GM15510 (cell line): ENCODE measurements around the gene AAMP.

ENCODE experiments used
- POLR2A ChIP-seq: IDR thresholded peaks from 3 replicates; pipeline ENCODE4 v1.6.1; 2011; ENCODE audit warnings: borderline replicate concordance; ENCODE audit not compliant: insufficient read length; ENCODE audit errors: extremely low read depth

The AAMP gene

GRCh38 chr2:218256612-218257350, 13.2 kb downstream of the AAMP start:
- TF ChIP-seq POLR2A = peak; percentile 32

GRCh38 chr2:218255446-218255845, 14.5 kb downstream of the AAMP start:
- TF ChIP-seq POLR2A = no peak

GRCh38 chr2:218253232-218253625, 16.7 kb downstream of the AAMP start:
- no peak for TF ChIP-seq POLR2A

- TF ChIP-seq POLR2A = no peak
Measured at GRCh38 chr2:218252509-218253231, 17.3 kb downstream of the AAMP start.

GRCh38 chr2:218249691-218250090, 20.2 kb downstream of the AAMP start:
- TF ChIP-seq POLR2A = no peak

GRCh38 chr2:218245214-218245613, 24.7 kb downstream of the AAMP start:
- no peak for TF ChIP-seq POLR2A

DNA sequence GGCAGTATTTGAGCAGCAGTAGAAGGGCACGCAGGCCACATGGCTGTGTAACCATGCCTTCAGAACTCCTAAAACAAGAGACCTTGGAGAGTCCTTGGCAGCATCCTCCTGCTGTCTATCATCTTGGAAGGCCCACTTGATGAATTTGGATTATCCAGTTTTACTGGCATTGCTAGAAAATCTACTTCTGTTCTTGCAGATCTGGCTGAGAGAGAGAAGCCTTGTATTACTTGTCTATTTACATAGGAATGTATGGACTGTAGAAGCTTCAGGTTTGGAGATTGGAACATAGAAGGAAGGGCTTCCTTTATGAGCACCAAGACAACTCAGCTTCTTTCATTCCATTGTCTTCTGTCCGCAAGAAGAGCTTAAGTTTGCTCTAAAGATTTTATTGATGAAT, 25.3 kb downstream of the AAMP start:
- no peak for TF ChIP-seq POLR2A

DNA sequence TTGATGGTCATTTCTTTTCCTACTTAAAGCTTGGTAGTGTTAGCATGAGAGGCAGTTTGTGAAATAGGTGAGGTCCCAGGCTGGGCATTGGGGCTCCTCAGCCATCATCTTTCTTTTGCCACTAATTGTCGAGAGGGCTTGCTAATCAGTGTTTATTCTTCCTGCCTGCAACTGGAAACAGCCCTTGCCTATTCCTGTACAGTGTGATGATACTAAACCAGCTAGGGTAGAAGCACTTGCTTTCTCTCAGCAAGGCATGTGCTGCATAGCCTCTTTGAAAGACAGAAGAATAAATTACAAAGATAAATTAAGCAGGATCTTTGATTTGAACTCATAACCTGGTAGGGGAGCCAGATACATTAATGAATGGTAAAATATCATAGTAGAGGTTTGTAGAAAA, 25.7 kb downstream of the AAMP start:
- no peak for TF ChIP-seq POLR2A

- TF ChIP-seq POLR2A = no peak
Measured at GRCh38 chr2:218238887-218239286, 31.1 kb downstream of the AAMP start.

DNA sequence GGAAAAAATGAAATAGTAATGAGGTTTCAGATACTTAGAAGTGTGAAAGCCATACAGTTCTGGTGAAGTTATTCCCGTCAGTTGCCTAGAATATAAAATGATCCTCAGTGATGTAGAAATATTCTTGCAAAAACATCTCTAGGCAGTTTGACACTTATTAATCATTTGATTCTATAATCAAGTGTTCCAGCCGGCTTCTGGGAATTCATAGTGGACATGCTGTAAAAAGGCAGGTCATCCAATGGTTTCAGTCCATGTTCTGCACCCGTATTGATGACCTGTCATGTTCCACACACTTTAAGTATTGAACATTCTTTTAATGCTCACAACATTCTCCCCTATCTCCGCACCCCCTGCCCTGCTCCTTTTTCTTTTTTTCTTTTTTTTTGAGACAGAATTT, 33.1 kb downstream of the AAMP start:
- no peak for TF ChIP-seq POLR2A

DNA sequence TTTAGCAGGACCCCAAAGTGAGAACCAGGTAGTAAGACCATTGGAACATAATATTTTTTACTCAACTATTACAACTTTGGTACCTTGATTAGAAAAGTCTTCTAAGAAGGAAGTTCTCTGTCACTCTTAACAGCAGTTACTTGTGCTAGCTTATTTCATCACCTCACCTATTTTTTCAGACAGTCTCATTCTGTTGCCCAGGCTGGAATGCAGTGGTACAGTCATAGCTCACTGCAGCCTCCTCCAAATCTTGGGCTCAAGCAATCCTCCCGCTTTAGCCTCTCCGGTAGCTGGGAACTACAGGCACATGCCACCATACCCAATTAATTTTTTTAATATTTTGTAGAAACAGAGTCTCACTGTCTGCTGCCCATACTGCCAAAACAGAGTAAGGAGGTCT, 34.9 kb downstream of the AAMP start:
- TF ChIP-seq POLR2A = no peak

- TF ChIP-seq POLR2A = no peak
Measured at GRCh38 chr2:218234521-218234920, 35.4 kb downstream of the AAMP start.

DNA sequence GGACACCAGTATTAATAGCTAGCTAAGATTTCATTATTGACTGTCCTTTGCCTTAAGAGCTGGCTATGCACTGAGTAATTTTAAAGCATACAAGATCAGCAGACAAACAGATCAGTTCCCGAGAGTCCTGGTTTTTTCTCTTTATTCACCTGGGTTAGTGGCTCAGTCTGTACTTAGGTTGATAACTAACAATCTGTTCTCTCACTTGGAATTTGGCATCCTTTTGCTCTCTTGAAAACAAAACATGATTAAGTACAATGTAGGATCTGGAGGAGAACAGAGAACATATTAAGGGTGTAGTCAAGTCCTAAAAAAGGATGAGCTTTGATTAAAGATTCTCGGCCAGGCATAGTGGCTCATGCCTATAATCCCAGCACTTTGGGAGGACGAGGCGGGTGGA, 36.4 kb downstream of the AAMP start:
- TF ChIP-seq POLR2A = no peak

DNA sequence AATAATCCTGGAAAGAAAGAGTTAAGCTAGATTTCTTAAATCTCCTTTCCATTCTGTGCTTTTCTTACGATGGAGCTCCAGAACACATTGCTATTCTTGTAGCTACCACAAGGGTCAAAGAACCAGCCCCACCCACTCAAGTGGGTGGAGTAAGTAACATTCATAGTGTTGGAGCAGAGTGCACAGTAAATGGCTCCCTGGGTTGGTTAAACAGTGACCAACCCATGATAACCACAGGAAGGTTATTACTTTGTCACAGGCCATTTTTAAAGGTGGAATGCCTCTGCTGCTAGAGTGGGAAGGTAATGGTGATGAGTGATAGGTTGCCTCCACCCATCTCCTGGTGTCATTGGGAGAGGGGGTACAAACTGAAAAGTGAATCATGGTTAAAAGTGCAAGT, 39.1 kb downstream of the AAMP start:
- TF ChIP-seq POLR2A = no peak

DNA sequence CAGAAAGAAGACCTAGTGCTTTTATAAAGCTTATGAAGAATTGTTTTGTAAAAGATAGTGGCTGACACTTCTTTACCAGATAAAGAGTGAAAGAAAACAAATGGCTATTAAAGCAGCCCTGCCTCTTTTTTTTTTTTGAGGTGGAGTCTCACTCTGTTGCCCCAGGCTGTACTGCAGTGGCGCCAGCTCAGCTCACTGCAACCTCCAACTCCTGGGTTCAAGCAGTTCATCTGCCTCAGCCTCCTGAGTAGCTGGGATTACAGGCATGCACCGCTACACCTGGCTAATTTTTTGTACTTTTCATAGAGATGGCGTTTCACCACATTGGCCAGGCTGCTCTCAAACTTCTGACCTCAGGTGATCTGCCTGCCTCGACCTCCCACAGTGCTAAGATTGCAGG, 40.1 kb downstream of the AAMP start:
- no peak for TF ChIP-seq POLR2A

- no peak for TF ChIP-seq POLR2A
Measured at GRCh38 chr2:218229239-218229638, 40.7 kb downstream of the AAMP start.
